GM21717 (cell line): ENCODE data around the gene CYBC1.
A peak's percentile ranks its signal among the peaks of the same experiment; 100 is the strongest.
"Not testable (repeated sequence)": the region's sequence is repeated elsewhere in the genome, so short reads cannot be mapped to it uniquely, and the experiment has no call there.

ENCODE experiments used
- ATAC-seq: cut with Tn5 transposase; IDR thresholded peaks from one replicate; pipeline ENCODE4 v1.9.1; 2021; ENCODE audit warnings: mild to moderate bottlenecking, moderate library complexity; ENCODE audit not compliant: unreplicated experiment

The CYBC1 gene

GRCh38 chr17:82479602-82480001 lies 29.1 kb upstream of the CYBC1 start:
- ATAC-seq: no peak

- no peak for ATAC-seq
These were observed 27.4 kb upstream of the CYBC1 start for GRCh38 chr17:82477934-82478333.

- ATAC-seq: no peak
These were observed 24.9 kb upstream of the CYBC1 start for GRCh38 chr17:82475458-82475857.

- ATAC-seq: no peak
These were observed 23.9 kb upstream of the CYBC1 start for GRCh38 chr17:82474223-82475010.

- no peak for ATAC-seq
These were observed 19.5 kb upstream of the CYBC1 start for GRCh38 chr17:82470065-82470464.

- ATAC-seq: no peak
These were observed 18.1 kb upstream of the CYBC1 start for GRCh38 chr17:82468692-82469091.

- ATAC-seq: no peak
These were observed 14.6 kb upstream of the CYBC1 start for GRCh38 chr17:82465023-82465603.

- no peak for ATAC-seq
These were observed 14.0 kb upstream of the CYBC1 start for GRCh38 chr17:82464567-82464929.

- ATAC-seq: no peak
These were observed 13.5 kb upstream of the CYBC1 start for GRCh38 chr17:82463925-82464566.

- no peak for ATAC-seq
These were observed 12.8 kb upstream of the CYBC1 start for GRCh38 chr17:82463391-82463790.

GRCh38 chr17:82461827-82462524 lies 11.4 kb upstream of the CYBC1 start:
- no peak for ATAC-seq

GRCh38 chr17:82459936-82460335 lies 9.4 kb upstream of the CYBC1 start:
- ATAC-seq: not testable (repeated sequence)

- ATAC-seq: no peak
These were observed 8.4 kb upstream of the CYBC1 start for GRCh38 chr17:82458885-82459424.

GRCh38 chr17:82458179-82458884 lies 7.8 kb upstream of the CYBC1 start, which contains the start of gene NARF:
NARF (plus strand) TSS chr17:82458741; CDS start chr17:82458804, 63 bp downstream.
- ATAC-seq: peak; percentile 86

GRCh38 chr17:82457929-82458178 lies 7.3 kb upstream of the CYBC1 start:
- no peak for ATAC-seq

GRCh38 chr17:82457073-82457928 lies 6.7 kb upstream of the CYBC1 start:
- no peak for ATAC-seq

GRCh38 chr17:82453706-82454105 lies 3.2 kb upstream of the CYBC1 start:
- not testable (repeated sequence) for ATAC-seq

GRCh38 chr17:82453151-82453550 lies 2.6 kb upstream of the CYBC1 start:
- not testable (repeated sequence) for ATAC-seq

- no peak for ATAC-seq
These were observed 1.6 kb upstream of the CYBC1 start for GRCh38 chr17:82452162-82452561.

- peak; percentile 3 for ATAC-seq
These were observed 632 bp downstream of the CYBC1 start for GRCh38 chr17:82449883-82450356.
